HepG2 (cell line): ENCODE measurements around the gene TNS4. TPM values are rescaled to one million over a fixed set of nuclear protein-coding genes. Genes with fewer than 3 reads are reported as not detected.

Source experiments
- FLYWCH1 ChIP-seq: sonication (generic); formaldehyde crosslinking; IDR thresholded peaks from 2 replicates; pipeline ENCODE4 v1.8.1; 2023; ENCODE audit warnings: mild to moderate bottlenecking, missing genetic modification reagents
- KDM2A ChIP-seq: sonication (generic); formaldehyde crosslinking; IDR thresholded peaks from 2 replicates; pipeline ENCODE4 v1.4.0; 2020; ENCODE audit warnings: low read depth, missing genetic modification reagents, borderline replicate concordance
- MYNN ChIP-seq: sonication (generic); formaldehyde crosslinking; IDR thresholded peaks from 2 replicates; pipeline ENCODE4 v1.4.0; 2020; ENCODE audit warnings: mild to moderate bottlenecking, low read depth, missing genetic modification reagents
- PHF5A ChIP-seq: IDR thresholded peaks from one replicate; pipeline ENCODE4 v1.6.1; 2018; ENCODE audit warnings: low read depth, missing genetic modification reagents; ENCODE audit not compliant: unreplicated experiment
- PTBP1 ChIP-seq: fragments of 200-400 bp; formaldehyde crosslinking; IDR thresholded peaks from 2 replicates; pipeline ENCODE4 v1.6.1; 2018; ENCODE audit warnings: low read length, low read depth; ENCODE audit not compliant: poor library complexity, severe bottlenecking
- SP2 ChIP-seq: sonication (generic); formaldehyde crosslinking; IDR thresholded peaks from 2 replicates; pipeline ENCODE4 v1.5.1; 2020; ENCODE audit warnings: mild to moderate bottlenecking, missing genetic modification reagents
- U2AF1 ChIP-seq: fragments of 200-400 bp; formaldehyde crosslinking; optimal IDR thresholded peaks from 2 replicates; pipeline ENCODE3; 2017; ENCODE audit warnings: mild to moderate bottlenecking, low read depth, low read length
- ZBTB8A ChIP-seq: sonication (generic); formaldehyde crosslinking; IDR thresholded peaks from 2 replicates; pipeline ENCODE4 v1.4.0; 2020; ENCODE audit warnings: mild to moderate bottlenecking, low read depth, missing genetic modification reagents, borderline replicate concordance
- ZNF3 ChIP-seq: IDR thresholded peaks from 2 replicates; pipeline ENCODE4 v1.7.0; 2017; ENCODE audit warnings: inconsistent platforms
- ZNF30 ChIP-seq: sonication (generic); formaldehyde crosslinking; IDR thresholded peaks from 2 replicates; pipeline ENCODE4 v1.5.0; 2020; ENCODE audit warnings: mild to moderate bottlenecking, missing genetic modification reagents
- ZNF337 ChIP-seq: sonication (generic); formaldehyde crosslinking; IDR thresholded peaks from 2 replicates; pipeline ENCODE4 v1.5.1; 2020; ENCODE audit warnings: missing genetic modification reagents, low read depth, mild to moderate bottlenecking, borderline replicate concordance
- ZNF468 ChIP-seq: sonication (generic); formaldehyde crosslinking; IDR thresholded peaks from 2 replicates; pipeline ENCODE4 v1.8.0; 2022; ENCODE audit warnings: mild to moderate bottlenecking, moderate library complexity, missing genetic modification reagents
- ZNF709 ChIP-seq: sonication (generic); formaldehyde crosslinking; IDR thresholded peaks from 2 replicates; pipeline ENCODE4 v1.5.0; 2020; ENCODE audit warnings: mild to moderate bottlenecking, missing genetic modification reagents
- ZNF713 ChIP-seq: sonication (generic); formaldehyde crosslinking; IDR thresholded peaks from 2 replicates; pipeline ENCODE4 v1.4.0; 2020; ENCODE audit warnings: mild to moderate bottlenecking, missing genetic modification reagents
- ZNF737 ChIP-seq: sonication (generic); formaldehyde crosslinking; IDR thresholded peaks from 2 replicates; pipeline ENCODE4 v1.5.0; 2020; ENCODE audit warnings: missing genetic modification reagents, mild to moderate bottlenecking, borderline replicate concordance
- polyA plus RNA-seq, 8 experiments: library from polyadenylated mRNA; depleted of rRNA in 3 of 8; stranded (reverse) in 7 of 8; unstranded in 1 of 8; fragments of >200 nt; fragmentation: Illumina TruSeq in 4 of 8; extraction: Trizol in 4 of 8; gene quantifications; 2 replicates each; pipeline versions ENCODE4 v1.2.1 to v1.2.3, GENCODE V29; 2011 to 2016; ENCODE audit warnings: low read depth in 4 of 8, missing spikeins in 1 of 8, mixed read lengths in 1 of 8; ENCODE audit not compliant: insufficient read depth in 1 of 8
- total RNA-seq, 5 experiments: library from RNA; depleted of rRNA; stranded (reverse); fragments of >200 nt; fragmentation: Illumina TruSeq; extraction: Trizol; gene quantifications; 2 replicates each; pipeline ENCODE4 v1.2.3, GENCODE V29; 2016; ENCODE audit warnings: low read depth in 1 of 5
- TF ChIP-seq, protein P1 (sequence below): sonication (generic); formaldehyde crosslinking; IDR thresholded peaks from 2 replicates; pipeline ENCODE4 v1.9.0; 2021; ENCODE audit warnings: mild to moderate bottlenecking, missing genetic modification reagents
- TF ChIP-seq, protein P2 (sequence below), 2 experiments: fragments of 450-650 bp in 1 of 2; sonication (generic) in 1 of 2; formaldehyde crosslinking; IDR thresholded peaks; 2 replicates each; pipeline versions ENCODE4 v1.5.0 to v1.8.0; 2020 to 2022; ENCODE audit warnings: mild to moderate bottlenecking in 1 of 2, missing genetic modification reagents in 1 of 2
- TF ChIP-seq, protein P3 (sequence below): sonication (generic); formaldehyde crosslinking; IDR thresholded peaks from 2 replicates; pipeline ENCODE4 v1.4.0; 2020; ENCODE audit warnings: missing genetic modification reagents

TNS4 gene
- total and polyA plus RNA-seq, 2 of the 13 experiments (the other 11 are each of a cell fraction or from before 2014, with no cell fraction given): 0.58 to 2.1 TPM

DNA sequence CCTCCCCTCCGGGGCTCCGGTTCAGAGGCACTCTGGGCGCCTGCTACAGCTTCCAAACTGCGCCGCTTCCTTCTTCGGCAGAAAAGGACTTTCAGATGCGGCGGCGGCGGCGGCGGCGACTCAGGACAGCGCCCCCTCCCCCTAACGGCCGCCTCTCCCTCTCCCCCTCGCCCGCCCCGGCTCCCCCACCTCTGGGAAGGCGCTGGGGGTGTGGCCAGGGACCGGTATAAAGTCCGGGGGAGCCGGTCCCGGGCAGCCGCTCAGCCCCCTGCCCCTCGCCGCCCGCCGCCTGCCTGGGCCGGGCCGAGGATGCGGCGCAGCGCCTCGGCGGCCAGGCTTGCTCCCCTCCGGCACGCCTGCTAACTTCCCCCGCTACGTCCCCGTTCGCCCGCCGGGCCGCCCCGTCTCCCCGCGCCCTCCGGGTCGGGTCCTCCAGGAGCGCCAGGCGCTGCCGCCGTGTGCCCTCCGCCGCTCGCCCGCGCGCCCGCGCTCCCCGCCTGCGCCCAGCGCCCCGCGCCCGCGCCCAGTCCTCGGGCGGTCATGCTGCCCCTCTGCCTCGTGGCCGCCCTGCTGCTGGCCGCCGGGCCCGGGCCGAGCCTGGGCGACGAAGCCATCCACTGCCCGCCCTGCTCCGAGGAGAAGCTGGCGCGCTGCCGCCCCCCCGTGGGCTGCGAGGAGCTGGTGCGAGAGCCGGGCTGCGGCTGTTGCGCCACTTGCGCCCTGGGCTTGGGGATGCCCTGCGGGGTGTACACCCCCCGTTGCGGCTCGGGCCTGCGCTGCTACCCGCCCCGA lies 58.0 kb downstream of the TNS4 start, which contains the start of gene IGFBP4 (continued):
- TF ChIP-seq, protein P1, sequence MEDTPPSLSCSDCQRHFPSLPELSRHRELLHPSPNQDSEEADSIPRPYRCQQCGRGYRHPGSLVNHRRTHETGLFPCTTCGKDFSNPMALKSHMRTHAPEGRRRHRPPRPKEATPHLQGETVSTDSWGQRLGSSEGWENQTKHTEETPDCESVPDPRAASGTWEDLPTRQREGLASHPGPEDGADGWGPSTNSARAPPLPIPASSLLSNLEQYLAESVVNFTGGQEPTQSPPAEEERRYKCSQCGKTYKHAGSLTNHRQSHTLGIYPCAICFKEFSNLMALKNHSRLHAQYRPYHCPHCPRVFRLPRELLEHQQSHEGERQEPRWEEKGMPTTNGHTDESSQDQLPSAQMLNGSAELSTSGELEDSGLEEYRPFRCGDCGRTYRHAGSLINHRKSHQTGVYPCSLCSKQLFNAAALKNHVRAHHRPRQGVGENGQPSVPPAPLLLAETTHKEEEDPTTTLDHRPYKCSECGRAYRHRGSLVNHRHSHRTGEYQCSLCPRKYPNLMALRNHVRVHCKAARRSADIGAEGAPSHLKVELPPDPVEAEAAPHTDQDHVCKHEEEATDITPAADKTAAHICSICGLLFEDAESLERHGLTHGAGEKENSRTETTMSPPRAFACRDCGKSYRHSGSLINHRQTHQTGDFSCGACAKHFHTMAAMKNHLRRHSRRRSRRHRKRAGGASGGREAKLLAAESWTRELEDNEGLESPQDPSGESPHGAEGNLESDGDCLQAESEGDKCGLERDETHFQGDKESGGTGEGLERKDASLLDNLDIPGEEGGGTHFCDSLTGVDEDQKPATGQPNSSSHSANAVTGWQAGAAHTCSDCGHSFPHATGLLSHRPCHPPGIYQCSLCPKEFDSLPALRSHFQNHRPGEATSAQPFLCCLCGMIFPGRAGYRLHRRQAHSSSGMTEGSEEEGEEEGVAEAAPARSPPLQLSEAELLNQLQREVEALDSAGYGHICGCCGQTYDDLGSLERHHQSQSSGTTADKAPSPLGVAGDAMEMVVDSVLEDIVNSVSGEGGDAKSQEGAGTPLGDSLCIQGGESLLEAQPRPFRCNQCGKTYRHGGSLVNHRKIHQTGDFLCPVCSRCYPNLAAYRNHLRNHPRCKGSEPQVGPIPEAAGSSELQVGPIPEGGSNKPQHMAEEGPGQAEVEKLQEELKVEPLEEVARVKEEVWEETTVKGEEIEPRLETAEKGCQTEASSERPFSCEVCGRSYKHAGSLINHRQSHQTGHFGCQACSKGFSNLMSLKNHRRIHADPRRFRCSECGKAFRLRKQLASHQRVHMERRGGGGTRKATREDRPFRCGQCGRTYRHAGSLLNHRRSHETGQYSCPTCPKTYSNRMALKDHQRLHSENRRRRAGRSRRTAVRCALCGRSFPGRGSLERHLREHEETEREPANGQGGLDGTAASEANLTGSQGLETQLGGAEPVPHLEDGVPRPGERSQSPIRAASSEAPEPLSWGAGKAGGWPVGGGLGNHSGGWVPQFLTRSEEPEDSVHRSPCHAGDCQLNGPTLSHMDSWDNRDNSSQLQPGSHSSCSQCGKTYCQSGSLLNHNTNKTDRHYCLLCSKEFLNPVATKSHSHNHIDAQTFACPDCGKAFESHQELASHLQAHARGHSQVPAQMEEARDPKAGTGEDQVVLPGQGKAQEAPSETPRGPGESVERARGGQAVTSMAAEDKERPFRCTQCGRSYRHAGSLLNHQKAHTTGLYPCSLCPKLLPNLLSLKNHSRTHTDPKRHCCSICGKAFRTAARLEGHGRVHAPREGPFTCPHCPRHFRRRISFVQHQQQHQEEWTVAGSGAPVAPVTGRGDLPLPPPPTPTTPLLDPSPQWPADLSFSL (CRISPR knock-in tag): peak; percentile 60
- TF ChIP-seq ZNF737 (CRISPR knock-in tag) (0 out of 2 replicates have a peak, but pooled peaks have one; percentile 7), ZNF3 (CRISPR knock-in tag) (no peak), MYNN (CRISPR knock-in tag) (no peak; the same call in 1 of the 2 replicates), ZNF30 (CRISPR knock-in tag) (no peak), SP2 (CRISPR knock-in tag) (no peak; the same call in 1 of the 2 replicates), ZBTB8A (no peak), PTBP1 (no peak), ZNF337 (no peak), ZNF709 (CRISPR knock-in tag) (no peak; the same call in 1 of the 2 replicates), ZNF713 (CRISPR knock-in tag) (no peak), KDM2A (CRISPR knock-in tag) (peak; percentile 68; the same call in 1 of the 2 replicates), U2AF1 (no peak), ZNF468 (CRISPR knock-in tag) (peak; percentile 82; the same call in 1 of the 2 replicates), FLYWCH1 (peak; percentile 42; the same call in 1 of the 2 replicates), PHF5A (CRISPR knock-in tag) (no peak)
- TF ChIP-seq, protein P2, sequence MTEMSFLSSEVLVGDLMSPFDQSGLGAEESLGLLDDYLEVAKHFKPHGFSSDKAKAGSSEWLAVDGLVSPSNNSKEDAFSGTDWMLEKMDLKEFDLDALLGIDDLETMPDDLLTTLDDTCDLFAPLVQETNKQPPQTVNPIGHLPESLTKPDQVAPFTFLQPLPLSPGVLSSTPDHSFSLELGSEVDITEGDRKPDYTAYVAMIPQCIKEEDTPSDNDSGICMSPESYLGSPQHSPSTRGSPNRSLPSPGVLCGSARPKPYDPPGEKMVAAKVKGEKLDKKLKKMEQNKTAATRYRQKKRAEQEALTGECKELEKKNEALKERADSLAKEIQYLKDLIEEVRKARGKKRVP (CRISPR knock-in tag; IDR thresholded peaks at IDR 0.05): peak in 1 of 2 experiments; percentile 75; a peak in 2 of 4 replicates
- TF ChIP-seq, protein P3, sequence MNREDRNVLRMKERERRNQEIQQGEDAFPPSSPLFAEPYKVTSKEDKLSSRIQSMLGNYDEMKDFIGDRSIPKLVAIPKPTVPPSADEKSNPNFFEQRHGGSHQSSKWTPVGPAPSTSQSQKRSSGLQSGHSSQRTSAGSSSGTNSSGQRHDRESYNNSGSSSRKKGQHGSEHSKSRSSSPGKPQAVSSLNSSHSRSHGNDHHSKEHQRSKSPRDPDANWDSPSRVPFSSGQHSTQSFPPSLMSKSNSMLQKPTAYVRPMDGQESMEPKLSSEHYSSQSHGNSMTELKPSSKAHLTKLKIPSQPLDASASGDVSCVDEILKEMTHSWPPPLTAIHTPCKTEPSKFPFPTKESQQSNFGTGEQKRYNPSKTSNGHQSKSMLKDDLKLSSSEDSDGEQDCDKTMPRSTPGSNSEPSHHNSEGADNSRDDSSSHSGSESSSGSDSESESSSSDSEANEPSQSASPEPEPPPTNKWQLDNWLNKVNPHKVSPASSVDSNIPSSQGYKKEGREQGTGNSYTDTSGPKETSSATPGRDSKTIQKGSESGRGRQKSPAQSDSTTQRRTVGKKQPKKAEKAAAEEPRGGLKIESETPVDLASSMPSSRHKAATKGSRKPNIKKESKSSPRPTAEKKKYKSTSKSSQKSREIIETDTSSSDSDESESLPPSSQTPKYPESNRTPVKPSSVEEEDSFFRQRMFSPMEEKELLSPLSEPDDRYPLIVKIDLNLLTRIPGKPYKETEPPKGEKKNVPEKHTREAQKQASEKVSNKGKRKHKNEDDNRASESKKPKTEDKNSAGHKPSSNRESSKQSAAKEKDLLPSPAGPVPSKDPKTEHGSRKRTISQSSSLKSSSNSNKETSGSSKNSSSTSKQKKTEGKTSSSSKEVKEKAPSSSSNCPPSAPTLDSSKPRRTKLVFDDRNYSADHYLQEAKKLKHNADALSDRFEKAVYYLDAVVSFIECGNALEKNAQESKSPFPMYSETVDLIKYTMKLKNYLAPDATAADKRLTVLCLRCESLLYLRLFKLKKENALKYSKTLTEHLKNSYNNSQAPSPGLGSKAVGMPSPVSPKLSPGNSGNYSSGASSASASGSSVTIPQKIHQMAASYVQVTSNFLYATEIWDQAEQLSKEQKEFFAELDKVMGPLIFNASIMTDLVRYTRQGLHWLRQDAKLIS (CRISPR knock-in tag): no peak
